RPMI7951 (cell line): Measurements from ENCODE around the gene MT2A. TPM values are rescaled to one million over a fixed set of nuclear protein-coding genes. Genes with fewer than 3 reads are reported as not detected.

Experiments
- DNase-seq: peaks from one replicate; pipeline ENCODE4 v3.0.0-alpha.2; 2012; ENCODE audit warnings: low read depth
- total RNA-seq: library from RNA; depleted of rRNA; stranded (reverse); fragments of >200 nt; shearing (Covaris generic); gene quantifications from 2 replicates; pipeline ENCODE4 v1.2.3, GENCODE V29; 2014

The MT2A gene
- total RNA-seq, 1 experiment from 2014 or later = 768 TPM

GRCh38 chr16:56600398-56600999 lies 7.9 kb upstream of the MT2A start:
- peak; percentile 74 for DNase-seq

GRCh38 chr16:56601325-56601724 lies 7.1 kb upstream of the MT2A start:
- no peak for DNase-seq

- DNase-seq = peak; percentile 64
These were observed 4.8 kb upstream of the MT2A start for GRCh38 chr16:56603589-56603988.

GRCh38 chr16:56604966-56605365 lies 3.4 kb upstream of the MT2A start:
- DNase-seq = peak; percentile 90

GRCh38 chr16:56605475-56605874 lies 2.9 kb upstream of the MT2A start:
- no peak for DNase-seq

- DNase-seq = peak; percentile 95
These were observed 2.3 kb upstream of the MT2A start for GRCh38 chr16:56606071-56606475.

DNA sequence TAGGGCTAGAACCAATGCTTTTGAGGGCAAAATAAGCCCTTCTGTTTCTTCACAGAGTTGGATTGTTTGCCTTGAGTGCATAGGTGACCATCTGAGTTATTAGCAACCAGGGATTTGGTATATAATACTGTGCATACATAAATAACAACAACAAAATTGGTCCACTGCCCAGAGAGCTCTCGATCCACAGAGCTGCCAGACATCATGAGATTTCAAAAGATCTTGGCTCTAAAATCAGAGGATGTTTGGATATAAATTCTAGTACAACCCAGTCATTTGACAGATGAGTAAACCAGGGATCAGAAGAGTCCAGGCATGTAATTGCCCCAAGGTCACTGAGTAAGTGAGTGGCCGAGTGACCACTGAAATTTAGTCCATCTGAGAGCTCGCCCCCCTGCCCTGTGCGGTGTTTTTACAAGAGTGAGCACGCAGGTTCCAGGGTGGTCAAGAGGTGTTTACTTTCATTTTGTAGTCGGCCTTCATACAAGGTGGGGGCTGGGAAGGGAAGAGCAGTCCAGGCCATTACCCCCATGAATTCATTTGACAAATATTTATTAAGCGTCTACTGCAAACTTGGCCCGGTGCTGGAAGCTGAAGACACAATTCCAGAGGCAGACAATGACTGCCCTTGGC lies 1.8 kb upstream of the MT2A start:
- peak; percentile 97 for DNase-seq

- peak; percentile 100 for DNase-seq
These were observed 1.2 kb upstream of the MT2A start for GRCh38 chr16:56607109-56607618.

GRCh38 chr16:56607675-56608042 lies 725 bp upstream of the MT2A start:
- no peak for DNase-seq

GRCh38 chr16:56608876-56609462 lies 585 bp downstream of the MT2A start:
- peak; percentile 52 for DNase-seq

DNA sequence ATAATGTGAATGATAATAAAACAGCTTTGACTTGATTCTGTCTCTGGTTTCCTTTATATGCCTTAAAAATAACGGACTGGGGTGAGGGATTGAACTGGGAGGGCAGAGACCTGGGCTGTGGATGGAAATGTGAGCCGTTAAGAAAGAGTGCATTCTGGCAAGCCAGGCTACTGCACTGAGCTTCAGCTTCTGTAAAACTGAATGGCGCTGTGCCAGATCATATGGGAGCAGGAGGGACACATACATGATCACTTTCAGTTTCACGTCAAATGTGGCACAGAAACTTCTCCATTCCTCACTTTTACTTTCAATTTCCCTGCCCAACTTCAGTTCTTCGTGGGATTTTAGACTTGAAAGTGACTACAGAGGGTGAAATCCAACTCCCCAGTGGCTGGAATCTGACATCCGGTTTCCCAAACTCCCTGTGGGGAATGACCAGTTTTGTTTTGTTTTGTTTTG lies 1.1 kb downstream of the MT2A start:
- DNase-seq = peak; percentile 92

GRCh38 chr16:56610017-56610608 lies 1.7 kb downstream of the MT2A start:
- DNase-seq = peak; percentile 94

DNA sequence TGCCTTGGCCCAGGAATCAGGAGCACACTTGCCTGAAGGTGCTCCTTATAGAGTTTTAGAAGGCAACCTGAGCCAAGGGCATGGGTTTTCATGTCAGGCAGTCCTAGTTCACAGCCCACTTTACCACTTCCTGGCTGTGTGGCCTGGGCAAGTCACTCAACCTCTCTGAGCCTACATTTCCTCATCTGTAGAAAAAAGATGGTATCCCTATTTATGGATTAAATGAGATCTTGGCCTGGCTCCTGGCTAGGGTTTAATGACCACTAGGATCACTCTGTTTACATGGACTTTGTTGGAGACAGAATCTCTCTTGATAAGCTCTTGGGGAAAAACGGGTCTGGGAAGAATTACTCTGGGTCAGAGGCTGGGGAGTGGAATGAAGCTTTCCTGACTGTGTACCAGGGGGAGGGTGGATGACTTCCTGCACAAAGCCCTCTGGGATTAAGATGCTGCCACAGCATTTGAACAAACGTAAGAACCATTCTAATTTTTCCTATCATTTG lies 2.3 kb downstream of the MT2A start:
- DNase-seq = no peak

DNA sequence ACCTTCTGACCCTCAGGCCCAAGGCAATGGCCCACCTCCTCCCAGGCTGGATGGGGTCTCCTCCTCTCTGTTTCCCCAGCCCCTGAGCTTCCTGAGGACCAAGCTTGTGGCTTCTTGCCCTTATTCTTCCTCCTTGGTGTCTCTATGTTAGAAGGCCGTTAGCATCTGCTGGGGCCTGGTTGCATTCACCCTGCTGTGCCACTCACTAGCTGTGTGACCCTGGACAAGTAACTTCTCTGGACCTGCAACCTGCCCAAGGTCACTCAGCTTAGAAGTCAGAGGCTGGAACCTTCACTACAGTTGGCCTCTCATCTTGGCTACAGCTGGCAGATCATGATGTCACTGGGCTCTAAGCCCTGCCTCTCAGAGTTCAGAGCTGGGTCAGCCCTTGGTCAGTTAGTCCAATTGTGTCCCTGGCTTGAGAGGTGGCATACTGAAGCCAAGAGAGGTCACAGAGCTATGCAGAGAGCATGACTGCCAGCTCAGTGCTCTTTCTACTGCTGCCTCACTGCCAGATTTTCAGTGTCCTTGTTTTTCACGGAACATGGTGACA lies 3.0 kb downstream of the MT2A start:
- DNase-seq = peak; percentile 80

DNA sequence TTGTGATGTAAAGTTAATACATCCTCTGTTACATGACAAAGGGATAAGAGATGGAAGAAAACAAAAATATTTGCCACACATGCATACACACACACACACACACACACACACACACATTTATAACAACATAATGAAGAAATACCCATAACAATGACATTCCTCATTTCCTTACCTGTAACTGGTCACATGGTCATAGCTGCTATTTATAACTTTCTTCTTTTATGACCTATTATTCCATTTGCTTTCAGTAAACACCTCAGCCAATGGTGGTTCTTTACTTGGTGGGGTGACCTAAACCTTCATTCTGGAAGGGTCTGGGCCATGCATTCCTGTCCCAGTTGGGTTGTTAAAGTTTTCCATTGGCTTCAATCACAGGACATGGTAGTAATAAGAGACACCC lies 5.3 kb downstream of the MT2A start:
- DNase-seq = no peak

- peak; percentile 76 for DNase-seq
These were observed 6.2 kb downstream of the MT2A start for GRCh38 chr16:56614549-56614991.

DNA sequence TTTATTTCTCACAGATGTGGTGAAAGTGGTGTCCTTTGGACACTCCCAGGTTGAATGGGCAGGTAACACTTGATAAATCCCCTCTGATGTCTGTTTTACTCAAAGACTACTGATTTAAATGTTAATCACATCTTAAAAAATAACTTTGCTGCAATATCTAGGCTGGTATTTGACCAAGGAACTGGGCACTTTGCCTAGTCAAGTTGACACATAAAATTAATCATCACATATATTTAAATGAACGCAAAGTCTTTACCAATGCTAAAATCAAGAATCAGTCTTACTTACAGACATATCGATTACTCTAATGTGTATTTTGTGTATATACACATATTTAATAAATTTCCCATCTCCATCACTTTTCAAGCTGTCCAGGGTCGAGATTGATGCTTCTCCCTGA lies 7.0 kb downstream of the MT2A start:
- DNase-seq = peak; percentile 46

DNA sequence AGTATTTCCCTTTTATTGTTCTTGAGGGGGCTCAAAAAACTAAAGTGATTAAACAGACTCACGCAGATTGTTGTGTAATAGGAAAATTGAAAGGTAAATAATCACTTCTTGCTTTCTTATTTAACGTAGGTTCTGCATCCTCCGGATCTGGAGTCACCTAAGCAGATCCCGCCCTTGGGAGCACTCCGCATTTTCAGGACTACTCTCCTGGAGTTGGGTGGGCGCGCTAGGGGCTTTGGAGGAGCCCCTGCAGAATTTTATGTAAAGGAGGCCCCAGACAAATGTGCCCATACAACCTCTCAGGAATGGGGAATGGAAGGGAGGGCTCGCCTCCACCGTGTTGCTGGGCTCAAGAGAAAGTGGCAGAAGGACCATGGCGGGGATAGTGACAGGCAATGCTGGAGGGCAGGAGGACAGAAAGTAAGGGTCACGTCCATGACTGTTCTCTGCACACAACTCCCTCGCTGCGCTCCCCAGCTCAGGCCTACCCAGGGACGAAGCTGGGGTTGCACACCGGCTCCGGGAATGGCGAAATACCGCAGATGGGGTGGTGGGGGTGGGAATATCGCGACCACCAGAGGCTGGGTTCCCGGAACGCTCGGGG lies 8.3 kb downstream of the MT2A start:
- no peak for DNase-seq

DNA sequence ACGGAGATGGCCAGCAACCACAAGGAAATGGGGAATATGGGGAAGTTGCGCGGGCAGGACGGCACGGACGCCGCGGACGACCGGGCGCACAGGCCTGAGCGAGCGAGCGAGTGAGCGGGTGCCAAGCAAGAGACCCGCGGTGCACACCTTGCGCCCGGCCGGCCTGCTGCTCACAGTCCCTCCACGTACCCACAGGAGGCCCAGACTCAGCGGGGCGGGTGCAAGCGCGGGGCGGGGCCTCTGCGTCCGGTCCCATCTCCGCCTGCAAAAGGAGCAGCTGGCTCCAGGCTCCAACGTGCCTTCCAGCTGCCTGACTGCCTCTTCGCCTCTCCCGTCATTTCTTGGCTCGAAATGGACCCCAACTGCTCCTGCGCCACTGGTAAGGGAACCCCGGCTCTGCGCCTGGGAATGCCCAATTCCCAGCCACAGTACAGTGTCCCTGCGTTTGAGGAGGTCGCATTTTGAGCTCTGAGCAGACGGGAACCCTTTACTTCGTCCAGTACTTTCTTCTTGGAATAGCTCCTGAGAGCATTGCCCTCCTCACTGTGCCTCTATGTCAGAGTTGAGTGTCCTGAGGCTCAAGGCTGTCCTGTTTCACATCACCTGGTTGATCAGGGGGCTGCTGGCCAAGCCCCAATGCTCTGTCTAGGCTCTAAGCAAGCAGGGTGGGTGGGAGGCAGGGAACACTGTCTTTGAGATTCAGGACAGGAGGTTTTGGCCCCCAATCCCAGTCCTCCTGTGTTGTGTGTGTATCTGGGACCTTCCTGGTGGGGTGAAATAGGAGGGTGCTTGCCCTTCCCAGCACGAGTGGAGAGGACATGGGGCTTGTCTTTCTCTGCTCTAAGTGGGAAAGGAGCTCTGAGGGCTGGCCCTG lies 9.1 kb downstream of the MT2A start:
- DNase-seq = peak; percentile 84

- no peak for DNase-seq
These were observed 9.8 kb downstream of the MT2A start for GRCh38 chr16:56618138-56618537.
